Measurements from ENCODE around the gene GGCX. TPM values are rescaled to one million over a fixed set of nuclear protein-coding genes. Genes with fewer than 3 reads are reported as not detected.
A peak's percentile ranks its signal among the peaks of the same experiment; 100 is the strongest.

GGCX gene
- total RNA-seq, 3 donors from 2014 or later: 26.7 to 35.1 (median 31.8) TPM

- Histone ChIP-seq H3K27me3 (no peaks in the 10 kb centered on the region), H3K27ac (peak overlapping the region; percentile 29 to 79), H3K4me3 (no peak overlapping the region), H3K36me3 (no peaks in the 10 kb centered on the region), H3K4me1 (no peaks in the 10 kb centered on the region), H3K9me3 (no peaks in the 10 kb centered on the region)
- intact Hi-C loops (cut with DNase I; ENCODE audit: low total_unique reads): no loop called here
- TF ChIP-seq POLR2AphosphoS5 (IDR thresholded peaks at IDR 0.05) (no peak), POLR2A (IDR thresholded peaks at IDR 0.05) (no peak), CTCF (IDR thresholded peaks at IDR 0.05) (no peak)
- no peak for DNase-seq (ENCODE audit: low spot score in 2 of 2)
Observed at GRCh38 chr2:85505551-85506238, 55.6 kb downstream of the GGCX start.

GRCh38 chr2:85504778-85505261, 56.5 kb downstream of the GGCX start:
- no peaks in the 10 kb centered on the region for H3K27me3 ChIP-seq
- no peaks in the 10 kb centered on the region for H3K36me3 ChIP-seq
- no peaks in the 10 kb centered on the region for H3K4me1 ChIP-seq
- TF ChIP-seq POLR2A (IDR thresholded peaks at IDR 0.05): no peak
- no peak for TF ChIP-seq CTCF (IDR thresholded peaks at IDR 0.05)
- TF ChIP-seq POLR2AphosphoS5 (IDR thresholded peaks at IDR 0.05): peak in 2 of 3 donors; percentile 21 to 87
- H3K9me3 ChIP-seq: no peaks in the 10 kb centered on the region
- peak overlapping the region in 1 of 2 donors; percentile 79 for H3K27ac ChIP-seq
- DNase-seq (ENCODE audit: low spot score in 2 of 2): peak in 1 of 2 donors; percentile 31
- intact Hi-C loops (cut with DNase I; ENCODE audit: low total_unique reads): no loop called here
- H3K4me3 ChIP-seq: no peak overlapping the region

GRCh38 chr2:85503851-85504777, 57.2 kb downstream of the GGCX start:
- DNase-seq (ENCODE audit: low spot score in 2 of 2): no peak
- Histone ChIP-seq H3K27me3 (no peaks in the 10 kb centered on the region), H3K4me1 (no peaks in the 10 kb centered on the region), H3K4me3 (no peak overlapping the region), H3K9me3 (no peaks in the 10 kb centered on the region), H3K27ac (peak overlapping the region in 1 of 2 donors; percentile 79), H3K36me3 (no peaks in the 10 kb centered on the region)
- TF ChIP-seq POLR2AphosphoS5 (IDR thresholded peaks at IDR 0.05): no peak
- TF ChIP-seq CTCF (IDR thresholded peaks at IDR 0.05): no peak
- no peak for TF ChIP-seq POLR2A (IDR thresholded peaks at IDR 0.05)
- intact Hi-C loops (cut with DNase I; ENCODE audit: low total_unique reads): no loop called here

GRCh38 chr2:85503168-85503850, 58.0 kb downstream of the GGCX start:
- intact Hi-C loops (cut with DNase I; ENCODE audit: low total_unique reads): no loop called here
- no peak for TF ChIP-seq POLR2A (IDR thresholded peaks at IDR 0.05)
- TF ChIP-seq POLR2AphosphoS5 (IDR thresholded peaks at IDR 0.05): no peak
- no peak for TF ChIP-seq CTCF (IDR thresholded peaks at IDR 0.05)
- DNase-seq (ENCODE audit: low spot score in 2 of 2): no peak
- no peak overlapping the region for H3K4me3 ChIP-seq
- H3K4me1 ChIP-seq: no peaks in the 10 kb centered on the region
- H3K36me3 ChIP-seq: no peaks in the 10 kb centered on the region
- H3K9me3 ChIP-seq: no peaks in the 10 kb centered on the region
- H3K27ac ChIP-seq: peak overlapping the region in 1 of 2 donors; percentile 20
- no peaks in the 10 kb centered on the region for H3K27me3 ChIP-seq
